NCI-H510A (cell line): ENCODE measurements around the gene FBXW4.
A peak's percentile ranks its signal among the peaks of the same experiment; 100 is the strongest.

Source experiments
- DNase-seq: peaks from one replicate; lab custom pipeline; 2025; lab: John Stamatoyannopoulos, UW

FBXW4 gene

DNA sequence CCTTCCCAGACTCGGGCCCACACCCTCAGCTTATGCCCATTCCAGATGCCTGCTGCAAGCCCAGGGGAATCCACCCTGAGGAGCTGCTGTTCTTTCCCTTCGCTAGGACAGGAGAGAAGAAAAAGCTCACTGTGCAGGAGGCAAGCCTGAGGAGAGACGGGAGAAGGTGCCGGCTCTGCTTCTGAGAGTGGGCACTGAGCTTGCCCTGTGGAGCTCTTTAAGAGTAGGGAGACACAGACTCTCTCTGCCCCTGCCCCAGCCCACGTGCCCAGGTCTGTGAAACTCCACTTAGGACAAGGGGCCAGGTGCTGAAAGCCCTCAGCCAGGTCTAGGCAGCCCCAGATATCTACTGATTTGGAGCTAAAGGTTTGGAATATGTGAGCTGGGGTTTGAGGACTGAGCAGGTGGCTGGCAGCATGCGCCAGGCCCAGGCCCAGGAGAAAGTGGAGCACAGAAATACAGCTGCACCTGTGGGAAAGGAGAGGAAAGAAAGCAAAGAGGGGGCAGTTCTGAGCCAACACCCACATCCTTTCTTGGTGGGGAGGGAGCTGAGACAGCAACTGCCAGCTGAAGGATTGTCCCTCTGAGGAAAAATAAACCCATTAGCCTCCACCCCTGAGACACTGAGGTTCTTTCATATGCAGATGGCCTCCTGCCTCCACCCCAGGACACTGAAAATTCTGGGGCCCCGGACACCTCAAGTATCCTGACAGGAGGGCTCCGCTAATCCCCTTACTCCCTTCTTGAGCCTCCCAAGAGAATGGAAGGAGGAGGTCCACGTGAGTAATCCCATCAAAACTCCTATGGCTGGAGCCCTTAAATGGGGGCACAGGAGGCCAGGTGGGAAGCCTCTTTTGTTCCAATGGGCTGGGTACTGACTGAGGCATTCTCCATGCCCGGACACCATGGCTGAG lies 114.2 kb downstream of the FBXW4 start:
- no peak for DNase-seq

DNA sequence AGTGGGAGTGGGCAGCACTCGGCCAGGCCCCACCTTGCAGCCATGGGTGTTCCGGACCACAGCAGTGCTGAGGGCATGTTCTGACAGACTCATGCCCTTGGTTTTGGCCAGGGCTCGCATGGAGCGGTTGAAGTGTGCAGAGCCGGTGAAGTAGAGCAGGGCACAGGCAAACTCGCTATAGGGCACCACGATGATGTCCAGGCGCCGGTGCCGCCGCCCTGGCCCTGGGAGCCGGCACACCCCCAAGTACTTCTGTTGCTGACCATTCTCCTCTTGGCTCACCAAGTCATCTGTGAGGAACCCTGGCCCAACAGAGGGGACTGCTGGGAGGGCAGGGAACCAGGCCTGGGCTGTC lies 115.5 kb downstream of the FBXW4 start:
- no peak for DNase-seq

GRCh38 chr10:101578803-101579515 lies 116.0 kb downstream of the FBXW4 start:
- DNase-seq: no peak

- DNase-seq: no peak
Measured at GRCh38 chr10:101578192-101578591, 116.8 kb downstream of the FBXW4 start.

GRCh38 chr10:101577121-101577871 lies 117.7 kb downstream of the FBXW4 start:
- no peak for DNase-seq

DNA sequence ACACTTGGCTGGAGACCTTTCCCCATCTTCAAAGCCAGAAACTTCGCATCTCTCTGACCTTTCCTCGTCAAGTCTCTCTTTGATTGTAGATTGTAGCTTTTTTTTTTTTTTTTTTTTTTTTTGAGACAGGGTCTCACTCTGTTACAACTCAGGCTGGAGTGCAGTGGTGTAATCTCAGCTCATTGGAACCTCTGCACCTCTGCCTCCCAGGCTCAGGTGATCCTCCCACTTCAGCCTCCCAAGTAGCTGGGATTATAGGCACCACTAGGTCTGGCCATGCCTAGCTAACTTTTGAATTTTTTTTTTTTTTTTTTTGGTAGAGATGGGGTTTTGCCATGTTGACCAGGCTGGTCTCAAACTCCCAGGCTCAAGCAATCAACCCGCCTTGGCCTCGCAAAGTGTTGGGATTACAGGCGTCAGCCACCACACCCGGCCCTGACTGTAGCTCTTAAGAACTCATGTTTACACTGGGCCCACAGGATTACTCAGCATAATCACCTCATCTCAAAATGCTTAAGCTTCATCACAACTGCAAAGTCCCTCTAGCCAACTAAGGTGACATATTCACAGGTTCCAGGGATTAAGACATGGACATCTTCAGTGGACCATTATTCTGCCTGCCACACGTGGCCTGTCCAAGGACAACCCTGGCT lies 118.6 kb downstream of the FBXW4 start:
- DNase-seq: no peak

DNA sequence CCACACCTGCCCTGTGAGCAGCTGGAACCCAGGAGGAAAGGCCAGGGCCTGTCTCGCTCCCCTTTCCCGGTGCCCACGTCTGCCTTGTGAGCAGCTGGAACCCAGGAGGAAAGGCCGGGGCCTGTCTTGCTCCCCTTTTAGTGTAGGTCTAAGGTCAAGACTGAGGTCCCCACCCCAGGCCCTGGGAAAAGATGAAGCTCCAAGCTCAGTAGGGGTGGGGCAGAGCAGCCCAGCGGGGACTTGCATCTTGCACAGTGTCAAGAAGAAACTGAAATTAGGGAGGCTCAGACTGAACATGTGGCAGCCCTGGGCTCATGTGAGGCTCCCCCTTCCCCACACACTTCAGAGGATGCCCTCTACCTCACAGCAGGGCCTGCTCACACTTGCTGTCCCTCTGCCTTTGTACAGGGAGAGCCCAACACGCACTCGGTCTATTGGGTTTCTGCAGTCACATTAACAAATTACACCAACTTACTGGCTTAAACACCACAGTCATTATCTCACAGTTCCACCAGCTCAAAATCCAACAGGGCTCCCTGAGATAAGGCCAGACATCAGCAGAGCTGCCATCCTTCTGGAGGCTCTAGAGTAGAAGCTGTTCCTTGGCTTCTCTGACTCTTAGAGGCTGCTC lies 119.3 kb downstream of the FBXW4 start:
- no peak for DNase-seq

- no peak for DNase-seq
Measured at GRCh38 chr10:101575091-101575490, 119.9 kb downstream of the FBXW4 start.

DNA sequence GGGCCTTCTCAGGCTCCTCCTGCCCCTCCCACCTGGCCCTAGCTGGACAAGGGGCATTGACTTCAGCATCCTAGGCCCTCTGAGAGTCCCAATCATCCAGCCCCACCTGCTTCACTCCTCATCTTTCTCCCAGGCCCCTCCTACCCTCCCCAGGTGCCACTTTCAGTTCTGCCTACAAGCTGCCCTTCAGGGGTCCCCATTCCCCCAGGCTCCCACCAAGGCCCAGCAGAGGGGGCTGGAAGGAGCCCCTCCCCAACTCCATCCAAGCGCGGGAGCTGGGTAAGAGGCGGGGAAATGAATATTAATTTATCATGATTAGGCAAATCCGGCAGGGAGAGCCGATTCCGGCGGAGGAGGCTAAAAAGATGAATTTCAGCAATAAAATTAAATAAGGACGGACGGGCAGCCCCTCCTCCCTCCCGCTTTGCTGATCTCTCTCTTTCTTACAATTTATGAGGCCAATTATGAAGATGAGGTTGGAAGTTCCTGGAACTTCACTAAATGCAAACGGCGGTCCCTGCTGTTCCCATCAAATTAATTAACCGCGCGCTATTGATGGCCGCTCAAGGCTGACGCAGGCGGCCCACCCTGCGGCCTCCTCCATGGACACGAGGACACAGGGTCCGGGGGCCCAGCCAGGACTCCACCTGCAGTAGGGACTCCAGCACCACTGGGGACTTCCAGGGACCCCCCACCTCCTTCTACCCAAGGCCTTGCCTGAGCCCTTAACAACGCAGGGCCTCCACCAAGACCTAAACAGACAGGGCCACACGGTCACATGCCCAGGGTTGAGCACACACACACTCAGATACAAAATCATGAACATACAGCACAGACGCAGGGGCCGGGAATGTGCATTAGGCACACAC lies 120.9 kb downstream of the FBXW4 start:
- no peak for DNase-seq

DNA sequence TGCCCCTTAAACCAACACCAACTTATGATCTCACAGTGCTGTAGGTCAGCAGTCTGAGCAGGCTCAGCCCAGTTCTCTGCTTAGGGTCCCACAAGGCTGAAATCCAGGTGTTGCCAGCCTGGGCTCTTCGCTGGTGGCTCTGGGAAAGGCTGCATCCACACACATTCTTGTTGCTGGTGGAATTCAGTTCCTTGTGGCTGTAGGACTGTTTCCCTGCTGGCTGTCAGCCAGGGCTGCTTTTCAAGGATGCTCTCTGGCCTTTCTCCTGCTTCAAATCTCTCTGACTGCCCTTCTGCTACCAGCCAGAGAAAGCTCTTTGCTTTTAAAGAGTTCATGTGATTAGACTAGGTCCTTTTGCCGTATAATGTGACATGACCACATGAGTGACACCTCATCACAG lies 122.2 kb downstream of the FBXW4 start:
- DNase-seq: no peak

- DNase-seq: no peak
Measured at GRCh38 chr10:101572126-101572525, 122.8 kb downstream of the FBXW4 start.

DNA sequence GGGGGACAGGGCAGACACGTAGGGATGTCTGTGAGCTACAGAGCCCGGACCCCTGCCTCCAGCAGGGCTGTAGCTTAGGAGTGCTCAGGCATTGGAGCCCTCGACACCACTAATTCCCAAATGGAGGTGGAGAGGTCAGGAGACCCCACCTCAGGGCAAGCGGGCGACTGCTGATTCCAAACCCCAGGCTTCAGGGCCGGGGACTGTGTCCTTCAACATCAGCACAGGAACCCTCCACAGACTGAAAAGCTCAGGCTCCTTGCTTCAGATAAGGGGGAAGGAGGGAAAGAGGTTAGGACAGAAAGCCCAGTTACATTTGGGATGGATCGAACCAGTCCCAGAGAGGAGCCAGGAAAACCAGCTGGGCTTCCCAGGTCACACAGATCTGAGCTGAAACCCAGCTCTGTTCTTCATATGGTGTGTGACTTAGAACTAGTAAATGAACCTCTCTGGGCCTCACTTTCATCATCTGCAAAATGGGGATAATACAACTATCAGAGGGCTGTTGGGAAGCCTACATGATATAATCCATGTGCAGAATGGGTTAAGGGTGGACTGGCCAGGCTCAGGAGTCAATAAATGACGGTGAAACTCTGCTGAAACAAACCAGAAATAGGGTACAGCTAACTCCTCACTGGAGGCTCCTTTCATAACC lies 123.6 kb downstream of the FBXW4 start:
- DNase-seq: no peak

DNA sequence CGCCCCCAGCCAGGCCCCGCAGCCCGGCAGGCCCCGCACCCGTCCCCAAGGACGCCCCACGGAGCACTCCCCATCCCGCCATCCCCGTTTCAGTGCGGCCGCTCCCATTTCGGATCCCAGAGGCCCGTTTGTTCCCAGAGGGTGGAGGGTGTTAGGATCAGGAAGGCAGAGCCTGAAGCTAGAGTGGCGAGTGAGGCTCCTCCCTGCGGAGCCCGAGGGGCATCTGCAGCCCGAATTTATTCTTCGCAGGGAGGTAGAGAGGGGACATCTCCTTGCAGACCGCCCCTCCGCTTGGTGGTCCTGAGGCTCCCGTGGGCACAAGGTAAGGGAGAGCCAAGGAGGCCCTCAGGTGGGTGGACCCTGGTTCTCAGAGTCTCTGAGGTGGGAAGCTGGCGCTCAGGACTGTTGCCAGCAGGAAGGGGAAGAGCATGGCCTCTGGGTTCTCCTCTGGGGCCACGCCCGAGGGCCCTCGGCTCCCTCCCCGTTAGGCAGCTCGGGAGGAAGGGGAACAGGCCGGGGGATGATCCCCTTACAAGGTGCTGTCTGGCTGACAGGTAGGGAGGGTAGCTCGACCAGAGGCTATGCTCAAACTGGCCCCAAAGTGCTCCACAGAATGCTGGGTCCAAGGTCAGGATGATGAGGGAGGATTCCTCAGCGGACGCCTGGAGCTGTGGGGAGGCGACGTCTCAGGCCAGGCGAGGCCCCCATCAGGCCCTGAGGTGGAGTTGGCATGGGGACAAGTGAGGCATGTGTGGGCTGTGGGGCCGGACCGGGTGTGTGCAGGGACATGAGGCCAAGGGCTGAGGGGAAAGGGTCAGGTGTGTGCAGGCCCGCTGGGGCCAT lies 124.3 kb downstream of the FBXW4 start:
- DNase-seq: no peak

DNA sequence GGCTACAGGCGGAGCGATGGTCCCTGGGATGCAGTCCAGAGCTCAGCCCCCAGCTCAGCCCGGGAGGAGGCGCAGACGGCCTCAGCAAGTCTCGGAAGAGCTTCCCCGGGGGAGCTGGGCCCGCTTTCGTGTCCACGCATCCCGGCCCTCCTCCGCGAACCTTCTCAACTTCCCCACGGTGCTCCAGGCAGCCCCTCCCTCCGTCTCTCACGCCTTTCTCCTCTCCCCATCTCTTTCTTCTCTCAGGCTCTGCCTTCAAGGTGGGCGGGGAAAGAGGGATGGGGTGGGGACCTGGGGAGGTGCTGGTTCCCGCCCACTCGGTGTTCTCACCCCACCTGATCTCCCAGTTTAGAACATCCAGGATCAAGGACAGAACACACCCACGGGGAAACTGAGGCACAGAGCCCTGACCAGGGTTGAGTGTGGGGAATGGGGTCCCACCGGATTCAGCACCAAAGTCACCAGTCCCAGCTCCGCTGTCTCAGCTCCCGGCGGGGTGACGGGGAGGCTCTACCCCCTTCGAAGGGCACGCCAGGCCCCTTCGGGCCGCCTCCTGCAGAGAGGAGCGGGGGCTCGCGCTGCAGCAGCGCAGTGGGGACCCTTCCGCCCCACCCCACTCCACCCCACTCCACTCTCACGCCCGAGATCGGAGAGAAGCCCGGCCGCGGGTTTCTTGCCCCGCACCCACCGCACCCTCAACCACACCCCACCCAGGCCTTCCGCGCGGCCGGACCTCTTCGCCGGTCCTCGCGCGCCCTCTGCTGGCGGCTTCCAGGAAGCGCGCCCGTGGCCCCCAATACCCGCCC lies 125.1 kb downstream of the FBXW4 start:
- peak; percentile 53 for DNase-seq

DNA sequence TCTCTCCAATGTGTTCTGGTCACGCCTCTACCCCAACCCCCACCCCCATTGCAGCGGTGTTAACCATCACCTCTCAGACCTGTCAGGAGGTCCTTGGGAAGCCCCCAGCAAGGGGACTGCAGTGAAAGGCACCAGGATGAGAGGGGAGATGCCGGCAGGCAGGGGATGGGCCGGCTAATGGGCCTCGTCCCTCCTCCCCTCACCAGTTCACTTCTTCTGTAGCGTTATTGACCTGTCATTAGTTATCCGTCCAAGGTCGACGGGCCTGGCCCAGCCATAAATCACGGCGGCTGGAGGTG lies 125.7 kb downstream of the FBXW4 start:
- no peak for DNase-seq

- no peak for DNase-seq
Measured at GRCh38 chr10:101568054-101568745, 126.8 kb downstream of the FBXW4 start.

GRCh38 chr10:101567165-101568006 lies 127.6 kb downstream of the FBXW4 start:
- no peak for DNase-seq
